ENCODE results near the gene HBM.
A peak's percentile ranks its signal among the peaks of the same experiment; 100 is the strongest.

HBM gene

GRCh38 chr16:185213-185612, 19.4 kb downstream of the HBM start:
- peaks cover 4% of the 10 kb centered on the region for H3K27me3 Mint-ChIP-seq (ENCODE audit: low read depth)
- peak overlapping the region in 1 of 3 experiments; percentile 38 for H3K27ac Mint-ChIP-seq
- no peaks in the 10 kb centered on the region for H3K4me1 Mint-ChIP-seq
- H3K9me3 Mint-ChIP-seq = no peaks in the 10 kb centered on the region
- TF ChIP-seq, protein P1, sequence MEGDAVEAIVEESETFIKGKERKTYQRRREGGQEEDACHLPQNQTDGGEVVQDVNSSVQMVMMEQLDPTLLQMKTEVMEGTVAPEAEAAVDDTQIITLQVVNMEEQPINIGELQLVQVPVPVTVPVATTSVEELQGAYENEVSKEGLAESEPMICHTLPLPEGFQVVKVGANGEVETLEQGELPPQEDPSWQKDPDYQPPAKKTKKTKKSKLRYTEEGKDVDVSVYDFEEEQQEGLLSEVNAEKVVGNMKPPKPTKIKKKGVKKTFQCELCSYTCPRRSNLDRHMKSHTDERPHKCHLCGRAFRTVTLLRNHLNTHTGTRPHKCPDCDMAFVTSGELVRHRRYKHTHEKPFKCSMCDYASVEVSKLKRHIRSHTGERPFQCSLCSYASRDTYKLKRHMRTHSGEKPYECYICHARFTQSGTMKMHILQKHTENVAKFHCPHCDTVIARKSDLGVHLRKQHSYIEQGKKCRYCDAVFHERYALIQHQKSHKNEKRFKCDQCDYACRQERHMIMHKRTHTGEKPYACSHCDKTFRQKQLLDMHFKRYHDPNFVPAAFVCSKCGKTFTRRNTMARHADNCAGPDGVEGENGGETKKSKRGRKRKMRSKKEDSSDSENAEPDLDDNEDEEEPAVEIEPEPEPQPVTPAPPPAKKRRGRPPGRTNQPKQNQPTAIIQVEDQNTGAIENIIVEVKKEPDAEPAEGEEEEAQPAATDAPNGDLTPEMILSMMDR (IDR thresholded peaks at IDR 0.05; ENCODE audit: unreplicated experiment in 3 of 3) = no peak
- H3K4me3 Mint-ChIP-seq = no peak overlapping the region
- peaks cover 37% of the 10 kb centered on the region for H3K36me3 Mint-ChIP-seq (ENCODE audit: low read depth)

GRCh38 chr16:185691-186090, 19.9 kb downstream of the HBM start:
- no peaks in the 10 kb centered on the region for H3K4me1 Mint-ChIP-seq
- TF ChIP-seq, protein P1 (IDR thresholded peaks at IDR 0.05; ENCODE audit: unreplicated experiment in 3 of 3) = no peak
- no peak overlapping the region for H3K4me3 Mint-ChIP-seq
- no peaks in the 10 kb centered on the region for H3K9me3 Mint-ChIP-seq
- H3K27ac Mint-ChIP-seq = no peak overlapping the region
- H3K27me3 Mint-ChIP-seq (ENCODE audit: low read depth) = peaks cover 4% of the 10 kb centered on the region
- peaks cover 41% of the 10 kb centered on the region for H3K36me3 Mint-ChIP-seq (ENCODE audit: low read depth)

GRCh38 chr16:187330-187729, 21.6 kb downstream of the HBM start:
- Mint-ChIP-seq H3K4me3 (no peak overlapping the region), H3K27me3 (ENCODE audit: low read depth) (no peaks in the 10 kb centered on the region), H3K4me1 (no peaks in the 10 kb centered on the region), H3K36me3 (ENCODE audit: low read depth) (peaks cover 57% of the 10 kb centered on the region), H3K27ac (no peak overlapping the region), H3K9me3 (no peaks in the 10 kb centered on the region)
- TF ChIP-seq, protein P1 (IDR thresholded peaks at IDR 0.05; ENCODE audit: unreplicated experiment in 3 of 3) = no peak

DNA sequence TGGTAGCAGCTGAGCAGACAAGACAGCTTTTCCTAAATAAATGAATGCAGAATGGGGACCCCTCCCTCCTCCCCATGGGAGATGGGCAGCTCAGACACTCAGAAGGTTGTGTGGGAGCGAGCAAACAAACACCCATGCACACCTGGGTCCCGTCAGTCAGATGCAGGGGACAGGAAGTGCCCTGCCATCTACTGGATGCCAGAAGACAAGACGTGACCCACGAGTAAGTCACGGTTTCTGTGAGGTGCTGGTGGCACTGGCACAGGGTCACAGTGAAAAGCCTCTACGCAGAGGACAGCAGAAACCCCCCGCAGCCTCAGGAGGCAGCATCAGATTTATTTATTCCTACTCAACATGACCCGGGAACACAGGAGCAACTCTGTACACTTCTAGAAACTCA, 22.9 kb downstream of the HBM start:
- Mint-ChIP-seq H3K27me3 (ENCODE audit: low read depth) (no peaks in the 10 kb centered on the region), H3K9me3 (no peaks in the 10 kb centered on the region), H3K4me3 (no peak overlapping the region), H3K4me1 (no peaks in the 10 kb centered on the region), H3K27ac (no peak overlapping the region), H3K36me3 (ENCODE audit: low read depth) (peaks cover 60% of the 10 kb centered on the region)
- TF ChIP-seq, protein P1 (IDR thresholded peaks at IDR 0.05; ENCODE audit: unreplicated experiment in 3 of 3) = no peak

- H3K9me3 Mint-ChIP-seq = no peaks in the 10 kb centered on the region
- H3K36me3 Mint-ChIP-seq (ENCODE audit: low read depth) = peaks cover 67% of the 10 kb centered on the region
These were observed 23.9 kb downstream of the HBM start for GRCh38 chr16:189604-190186.

GRCh38 chr16:191831-192230, 26.1 kb downstream of the HBM start:
- Mint-ChIP-seq H3K9me3 (no peaks in the 10 kb centered on the region), H3K36me3 (ENCODE audit: low read depth) (peaks cover 74% of the 10 kb centered on the region), H3K27me3 (ENCODE audit: low read depth) (no peaks in the 10 kb centered on the region), H3K4me3 (no peak overlapping the region), H3K4me1 (no peaks in the 10 kb centered on the region), H3K27ac (no peak overlapping the region)
- TF ChIP-seq, protein P1 (IDR thresholded peaks at IDR 0.05; ENCODE audit: unreplicated experiment in 3 of 3) = no peak

More at GRCh38 chr16:189604-190186, 23.9 kb downstream of the HBM start:
- TF ChIP-seq, protein P1 (IDR thresholded peaks at IDR 0.05; ENCODE audit: unreplicated experiment in 3 of 3) = no peak
- no peaks in the 10 kb centered on the region for H3K27me3 Mint-ChIP-seq (ENCODE audit: low read depth)
- no peak overlapping the region for H3K4me3 Mint-ChIP-seq
- H3K27ac Mint-ChIP-seq = no peak overlapping the region
- no peaks in the 10 kb centered on the region for H3K4me1 Mint-ChIP-seq
